Esophagus muscularis mucosa (tissue), 4 donors: ENCODE data around the gene KCNJ9.

Experiments used
- EP300 ChIP-seq: sonication (generic); formaldehyde crosslinking; IDR thresholded peaks from one replicate; pipeline ENCODE4 v1.6.1; 2017; ENCODE audit warnings: antibody characterized with exemption
- POLR2AphosphoS5 ChIP-seq, 2 donors: sonication (generic); formaldehyde crosslinking; IDR thresholded peaks; one replicate each; pipeline ENCODE4 v1.6.1; 2017; ENCODE audit warnings: antibody characterized with exemption in 2 of 2
- TF ChIP-seq, protein P1 (sequence below), 3 experiments: fragments of 200-600 bp in 2 of 3; fragments of 450-650 bp in 1 of 3; sonication (generic) in 2 of 3; IDR thresholded peaks; one replicate each; pipeline ENCODE4 v1.5.1; 2017 to 2019; ENCODE audit warnings: antibody characterized with exemption in 3 of 3, mild to moderate bottlenecking in 2 of 3, moderate library complexity in 1 of 3

DNA sequence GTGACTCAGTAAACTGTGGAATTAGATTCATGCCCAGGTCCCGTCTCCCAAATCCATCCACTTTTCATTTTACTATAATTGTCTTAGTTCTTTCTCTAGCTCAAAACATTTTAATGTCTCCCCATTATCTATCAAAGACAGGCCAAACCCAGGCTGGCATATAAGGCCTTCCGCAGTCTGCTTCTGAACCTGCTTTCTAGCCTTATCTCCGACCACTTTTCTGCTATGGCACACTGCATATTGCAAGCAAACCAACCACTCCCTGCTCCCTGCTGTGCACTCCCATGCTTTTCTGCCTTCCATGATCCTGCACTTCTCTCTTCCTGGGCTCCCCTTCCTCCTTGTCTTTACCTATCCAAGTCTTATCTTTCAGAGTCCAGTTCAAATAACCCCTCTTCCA is 32.2 kb upstream of the KCNJ9 start:
- TF ChIP-seq, protein P1, sequence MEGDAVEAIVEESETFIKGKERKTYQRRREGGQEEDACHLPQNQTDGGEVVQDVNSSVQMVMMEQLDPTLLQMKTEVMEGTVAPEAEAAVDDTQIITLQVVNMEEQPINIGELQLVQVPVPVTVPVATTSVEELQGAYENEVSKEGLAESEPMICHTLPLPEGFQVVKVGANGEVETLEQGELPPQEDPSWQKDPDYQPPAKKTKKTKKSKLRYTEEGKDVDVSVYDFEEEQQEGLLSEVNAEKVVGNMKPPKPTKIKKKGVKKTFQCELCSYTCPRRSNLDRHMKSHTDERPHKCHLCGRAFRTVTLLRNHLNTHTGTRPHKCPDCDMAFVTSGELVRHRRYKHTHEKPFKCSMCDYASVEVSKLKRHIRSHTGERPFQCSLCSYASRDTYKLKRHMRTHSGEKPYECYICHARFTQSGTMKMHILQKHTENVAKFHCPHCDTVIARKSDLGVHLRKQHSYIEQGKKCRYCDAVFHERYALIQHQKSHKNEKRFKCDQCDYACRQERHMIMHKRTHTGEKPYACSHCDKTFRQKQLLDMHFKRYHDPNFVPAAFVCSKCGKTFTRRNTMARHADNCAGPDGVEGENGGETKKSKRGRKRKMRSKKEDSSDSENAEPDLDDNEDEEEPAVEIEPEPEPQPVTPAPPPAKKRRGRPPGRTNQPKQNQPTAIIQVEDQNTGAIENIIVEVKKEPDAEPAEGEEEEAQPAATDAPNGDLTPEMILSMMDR (IDR thresholded peaks at IDR 0.05): no peak
- TF ChIP-seq EP300 (no peak), POLR2AphosphoS5 (IDR thresholded peaks at IDR 0.05) (no peak)
